Smooth muscle cell (in vitro differentiated cells): ENCODE measurements around the gene STXBP1. TPM values are rescaled to one million over a fixed set of nuclear protein-coding genes. Genes with fewer than 3 reads are reported as not detected.

Source experiments
- DNase-seq: peaks from one replicate; lab custom pipeline; 2025; ENCODE audit not compliant: unreplicated experiment; lab: John Stamatoyannopoulos, UW
- H2AFZ ChIP-seq: fragments of 200-600 bp; sonication (generic); 2 replicates; pipeline ENCODE4 v1.6.0; 2016; ENCODE audit warnings: antibody characterized with exemption, low read depth, mild to moderate bottlenecking
- H3F3A ChIP-seq: fragments of 200-600 bp; sonication (generic); 2 replicates; pipeline ENCODE4 v1.6.0; 2017; ENCODE audit warnings: antibody characterized with exemption, low read depth
- H3K27ac ChIP-seq: fragments of 200-600 bp; sonication (generic); 2 replicates; pipeline ENCODE4 v1.5.1; 2016; ENCODE audit warnings: low read depth, mild to moderate bottlenecking
- H3K27me3 ChIP-seq: fragments of 200-600 bp; sonication (generic); 2 replicates; pipeline ENCODE4 v1.6.1; 2016; ENCODE audit warnings: low read depth, mild to moderate bottlenecking
- H3K36me3 ChIP-seq: fragments of 200-600 bp; sonication (generic); 2 replicates; pipeline ENCODE4 v1.5.1; 2016; ENCODE audit warnings: low read depth
- H3K4me1 ChIP-seq: fragments of 200-600 bp; sonication (generic); 2 replicates; pipeline ENCODE4 v1.5.1; 2016; ENCODE audit warnings: low read depth
- H3K4me2 ChIP-seq: fragments of 200-600 bp; sonication (generic); 2 replicates; pipeline ENCODE4 v1.6.0; 2016; ENCODE audit warnings: mild to moderate bottlenecking
- H3K4me3 ChIP-seq: fragments of 200-600 bp; sonication (generic); 2 replicates; pipeline ENCODE4 v1.5.1; 2016; ENCODE audit warnings: mild to moderate bottlenecking
- H3K79me2 ChIP-seq: fragments of 200-600 bp; sonication (generic); 2 replicates; pipeline ENCODE4 v1.6.0; 2016; ENCODE audit warnings: low read depth, mild to moderate bottlenecking
- H3K9ac ChIP-seq: fragments of 200-600 bp; sonication (generic); 2 replicates; pipeline ENCODE4 v1.6.0; 2016; ENCODE audit warnings: low read depth
- H3K9me3 ChIP-seq: fragments of 200-600 bp; sonication (generic); replicated peaks from 2 replicates; pipeline ENCODE4 v1.5.1; 2016; ENCODE audit warnings: low read depth
- H4K20me1 ChIP-seq: fragments of 200-600 bp; sonication (generic); 2 replicates; pipeline ENCODE4 v1.6.0; 2016; ENCODE audit warnings: low read depth
- WGBS: methylation state at CpG from one replicate; pipeline ENCODE4 v1.1.7; 2016; ENCODE audit warnings: low lambda C conversion rate; 5-methylcytosine and 5-hydroxymethylcytosine counted together
- polyA plus RNA-seq: library from polyadenylated mRNA; unstranded; fragments of >200 nt; fragmentation: Nextera tagmentation; extraction: Ambion mirVana; gene quantifications from 2 replicates; pipeline ENCODE4 v1.2.1, GENCODE V29; 2016
- total RNA-seq: library from RNA; depleted of rRNA; stranded (reverse); fragments of >200 nt; gene quantifications from 2 replicates; pipeline ENCODE4 v1.2.3, GENCODE V29; 2014
- TF ChIP-seq, protein P1 (sequence below): fragments of 200-600 bp; sonication (generic); IDR thresholded peaks from 2 replicates; pipeline ENCODE4 v1.5.1; 2017; ENCODE audit warnings: borderline replicate concordance, mild to moderate bottlenecking, antibody characterized with exemption; ENCODE audit not compliant: insufficient read depth, poor library complexity, severe bottlenecking

The STXBP1 gene
- total and polyA plus RNA-seq, 2 experiments from 2014 or later = 22.4 to 22.8 TPM

DNA sequence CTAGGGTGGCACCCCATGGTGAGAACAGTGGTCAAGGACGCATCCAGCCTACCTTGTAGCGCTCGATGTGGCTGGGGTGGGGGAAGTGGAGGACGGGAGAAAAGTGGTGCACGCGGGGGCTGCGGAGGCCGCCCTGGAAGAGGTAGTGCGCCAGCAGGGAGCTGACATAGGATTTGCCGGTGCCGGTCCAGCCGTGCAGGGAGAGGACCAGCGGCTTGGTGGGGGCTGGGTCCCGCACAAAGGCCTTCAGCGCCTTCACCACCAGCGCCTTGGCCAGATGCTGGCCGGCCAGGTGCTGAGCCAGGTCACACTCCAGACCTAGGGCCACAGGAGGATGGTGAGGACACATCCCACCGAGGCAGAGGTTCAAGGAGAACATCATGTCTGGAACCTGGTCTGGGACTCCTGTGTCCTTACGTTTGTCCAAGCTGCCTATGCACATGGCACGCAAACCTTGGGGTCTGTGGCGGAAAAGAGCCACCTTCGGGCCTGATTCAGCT, 122.2 kb downstream of the STXBP1 start:
- H3K27ac ChIP-seq = no peak overlapping the region
- peak overlapping the region; percentile 83 for H3K4me3 ChIP-seq
- H3F3A ChIP-seq = no peaks in the 10 kb centered on the region
- DNase-seq = no peak
- TF ChIP-seq, protein P1, sequence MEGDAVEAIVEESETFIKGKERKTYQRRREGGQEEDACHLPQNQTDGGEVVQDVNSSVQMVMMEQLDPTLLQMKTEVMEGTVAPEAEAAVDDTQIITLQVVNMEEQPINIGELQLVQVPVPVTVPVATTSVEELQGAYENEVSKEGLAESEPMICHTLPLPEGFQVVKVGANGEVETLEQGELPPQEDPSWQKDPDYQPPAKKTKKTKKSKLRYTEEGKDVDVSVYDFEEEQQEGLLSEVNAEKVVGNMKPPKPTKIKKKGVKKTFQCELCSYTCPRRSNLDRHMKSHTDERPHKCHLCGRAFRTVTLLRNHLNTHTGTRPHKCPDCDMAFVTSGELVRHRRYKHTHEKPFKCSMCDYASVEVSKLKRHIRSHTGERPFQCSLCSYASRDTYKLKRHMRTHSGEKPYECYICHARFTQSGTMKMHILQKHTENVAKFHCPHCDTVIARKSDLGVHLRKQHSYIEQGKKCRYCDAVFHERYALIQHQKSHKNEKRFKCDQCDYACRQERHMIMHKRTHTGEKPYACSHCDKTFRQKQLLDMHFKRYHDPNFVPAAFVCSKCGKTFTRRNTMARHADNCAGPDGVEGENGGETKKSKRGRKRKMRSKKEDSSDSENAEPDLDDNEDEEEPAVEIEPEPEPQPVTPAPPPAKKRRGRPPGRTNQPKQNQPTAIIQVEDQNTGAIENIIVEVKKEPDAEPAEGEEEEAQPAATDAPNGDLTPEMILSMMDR = no peak
- no peak overlapping the region for H2AFZ ChIP-seq
- H4K20me1 ChIP-seq = no peaks in the 10 kb centered on the region
- H3K79me2 ChIP-seq = no peaks in the 10 kb centered on the region
- H3K36me3 ChIP-seq = no peaks in the 10 kb centered on the region
- H3K9me3 ChIP-seq = no peaks in the 10 kb centered on the region
- no peaks in the 10 kb centered on the region for H3K27me3 ChIP-seq
- H3K9ac ChIP-seq = no peak overlapping the region
- peak overlapping the region; percentile 89 for H3K4me2 ChIP-seq
- 65% methylated on average over 20 of the region's 22 CpGs for WGBS
- H3K4me1 ChIP-seq = no peaks in the 10 kb centered on the region

DNA sequence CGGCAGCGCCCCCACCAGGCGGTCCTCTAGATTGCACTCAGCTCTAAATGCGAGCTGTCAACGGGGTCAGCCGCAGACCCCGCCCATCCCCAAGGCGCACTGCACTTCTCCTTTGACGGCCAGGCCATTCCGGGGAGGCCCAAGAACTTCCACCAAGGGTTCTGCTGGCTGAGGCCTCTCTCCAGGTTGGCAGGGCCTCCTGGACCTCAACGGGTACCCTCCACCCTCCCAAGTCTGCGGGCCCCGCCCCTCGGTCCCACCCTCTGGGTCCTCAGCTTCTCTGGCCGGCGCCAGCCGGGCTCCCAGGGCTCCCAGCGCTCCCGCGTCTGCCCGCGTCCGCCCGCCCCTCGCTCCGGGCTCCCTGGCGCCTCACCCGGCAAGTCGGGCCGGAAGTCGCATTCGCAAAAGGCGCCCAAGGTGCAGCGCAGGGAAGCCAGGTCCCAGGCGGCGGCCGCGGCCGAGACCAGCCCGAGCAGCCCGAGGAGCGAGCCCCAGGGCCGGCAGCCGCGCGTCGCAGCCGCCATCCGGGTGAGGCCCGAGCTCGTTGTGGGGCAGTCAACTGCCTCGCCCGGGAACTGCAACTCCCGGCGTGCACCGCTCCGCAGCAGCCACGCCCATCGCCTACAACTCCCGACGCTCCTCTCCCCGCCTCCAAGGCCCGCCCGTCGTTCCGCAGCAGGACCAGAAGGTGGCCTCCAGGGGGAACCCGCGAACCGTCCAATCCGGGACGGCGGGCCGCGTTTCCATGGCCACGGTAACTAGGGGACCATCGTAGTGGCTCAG, 122.9 kb downstream of the STXBP1 start, which contains the start of gene TOR2A:
TSS of gene TOR2A (minus strand) at position 548 of the 783 bp plus-strand sequence. CDS start at position 524, 24 bp downstream.
- Histone ChIP-seq H3K79me2 (no peaks in the 10 kb centered on the region), H3K4me2 (peak within 1 kb of the TSS; percentile 89), H3K27me3 (no peaks in the 10 kb centered on the region), H2AFZ (peak within 1 kb of the TSS; percentile 69), H3K9me3 (no peaks in the 10 kb centered on the region), H3K27ac (peak within 1 kb of the TSS; percentile 60), H3F3A (no peaks in the 10 kb centered on the region), H3K4me3 (peak within 1 kb of the TSS; percentile 83), H3K4me1 (no peaks in the 10 kb centered on the region), H3K9ac (peak within 1 kb of the TSS; percentile 63), H4K20me1 (no peaks in the 10 kb centered on the region), H3K36me3 (no peaks in the 10 kb centered on the region)
- WGBS = under 1% methylated on average over 75 of the region's 76 CpGs
- DNase-seq = peak; percentile 95
- TF ChIP-seq, protein P1 = peak; percentile 93

DNA sequence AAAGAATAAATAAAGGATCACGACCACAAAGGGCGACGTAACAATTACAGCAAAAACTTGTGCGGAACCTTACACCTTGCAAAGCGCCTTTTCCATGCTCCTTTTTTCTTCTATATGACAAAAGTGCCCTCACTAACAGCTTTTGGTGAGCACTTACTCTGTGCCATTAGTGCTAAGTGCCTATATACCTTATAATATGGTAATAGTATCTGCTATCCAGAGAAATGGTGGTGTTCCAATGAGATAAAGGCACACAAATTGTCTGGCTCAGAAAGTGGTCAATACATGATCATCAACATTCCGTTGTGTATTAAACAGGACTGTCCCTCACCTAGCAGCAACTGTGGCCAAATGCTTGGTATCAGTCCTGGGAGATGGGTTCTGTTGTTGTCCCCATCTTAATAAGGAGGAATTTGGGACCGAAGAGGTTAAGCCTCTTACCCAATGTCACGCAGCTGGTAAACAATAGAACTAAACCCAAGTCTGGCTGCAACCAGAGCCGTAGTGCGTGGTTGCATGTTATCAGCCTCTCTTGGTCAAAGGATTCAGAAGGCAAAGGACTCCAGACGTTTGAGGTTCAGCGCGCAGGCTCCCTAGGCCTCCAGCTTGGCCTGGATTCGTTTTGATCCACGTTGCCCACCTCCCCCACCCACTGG, 123.6 kb downstream of the STXBP1 start:
- WGBS = 33% methylated on average over 15 of the region's 15 CpGs
- no peak overlapping the region for H3K4me3 ChIP-seq
- no peaks in the 10 kb centered on the region for H3K27me3 ChIP-seq
- no peaks in the 10 kb centered on the region for H3K36me3 ChIP-seq
- H2AFZ ChIP-seq = no peak overlapping the region
- H3K9ac ChIP-seq = peak overlapping the region; percentile 36
- TF ChIP-seq, protein P1 = no peak
- peak overlapping the region; percentile 20 for H3K27ac ChIP-seq
- H4K20me1 ChIP-seq = no peaks in the 10 kb centered on the region
- no peaks in the 10 kb centered on the region for H3K9me3 ChIP-seq
- no peaks in the 10 kb centered on the region for H3F3A ChIP-seq
- no peaks in the 10 kb centered on the region for H3K4me1 ChIP-seq
- DNase-seq = no peak
- H3K79me2 ChIP-seq = no peaks in the 10 kb centered on the region
- peak overlapping the region; percentile 38 for H3K4me2 ChIP-seq
